Stimulated activated naive B cell treated with anti-CD40 and anti-IgM and Interleukin-4, amounts not matched to agents 10 μg/mL and 1 μg/mL and 100 μg/mL, for 72 hours (primary cell): ENCODE measurements around the gene CAMTA1.

Experiments
- ATAC-seq, 2 donors: fragments of 150-1000 bp; cut with Tn5 transposase; replicated peaks; 2 replicates each; pipeline ENCODE4 v1.10.0; 2021; ENCODE audit warnings: moderate library complexity in 1 of 2
- DNase-seq: peaks from one replicate; pipeline ENCODE4 v3.0.0; 2021
- H3K27ac Mint-ChIP-seq: one replicate; pipeline ENCODE4 v1.8.0; 2022; ENCODE audit warnings: mild to moderate bottlenecking, mixed read lengths
- H3K27me3 Mint-ChIP-seq, 2 donors: one replicate each; pipeline ENCODE4 v1.8.0; 2022; ENCODE audit warnings: mixed read lengths in 2 of 2
- H3K36me3 Mint-ChIP-seq, 2 donors: one replicate each; pipeline ENCODE4 v1.8.0; 2022; ENCODE audit warnings: mixed read lengths in 2 of 2, mild to moderate bottlenecking in 1 of 2
- H3K4me1 Mint-ChIP-seq, 2 donors: one replicate each; pipeline ENCODE4 v1.8.0; 2022; ENCODE audit warnings: mixed read lengths in 2 of 2, mild to moderate bottlenecking in 1 of 2
- H3K4me3 Mint-ChIP-seq, 2 donors: one replicate each; pipeline ENCODE4 v1.8.0; 2022; ENCODE audit warnings: mild to moderate bottlenecking in 2 of 2, mixed read lengths in 2 of 2, moderate library complexity in 1 of 2
- H3K9me3 Mint-ChIP-seq, 2 donors: one replicate each; pipeline ENCODE4 v1.8.0; 2022; ENCODE audit warnings: mixed read lengths in 2 of 2, mild to moderate bottlenecking in 1 of 2

CAMTA1 gene

GRCh38 chr1:7576946-7577657 is 791.8 kb downstream of the CAMTA1 start:
- Mint-ChIP-seq H3K27me3 (peaks cover 7 to 8% of the 10 kb centered on the region in 2 donors), H3K36me3 (no peaks in the 10 kb centered on the region), H3K4me3 (no peak overlapping the region), H3K4me1 (peaks cover 0 to 2% of the 10 kb centered on the region in 2 donors), H3K9me3 (peaks cover 0 to 5% of the 10 kb centered on the region in 2 donors), H3K27ac (no peak overlapping the region)
- ATAC-seq, result no peak
- no peak for DNase-seq

- no peak overlapping the region for H3K27ac Mint-ChIP-seq
- peaks cover 10 to 16% of the 10 kb centered on the region in 2 donors for H3K27me3 Mint-ChIP-seq
- H3K36me3 Mint-ChIP-seq, result no peaks in the 10 kb centered on the region
- H3K9me3 Mint-ChIP-seq, result peaks cover 0 to 5% of the 10 kb centered on the region in 2 donors
- DNase-seq (no peak), ATAC-seq (no peak)
- H3K4me3 Mint-ChIP-seq, result no peak overlapping the region
- peaks cover 0 to 2% of the 10 kb centered on the region in 2 donors for H3K4me1 Mint-ChIP-seq
Measured at GRCh38 chr1:7578206-7578605, 793.0 kb downstream of the CAMTA1 start.

GRCh38 chr1:7579016-7579415 is 793.8 kb downstream of the CAMTA1 start:
- no peaks in the 10 kb centered on the region for H3K36me3 Mint-ChIP-seq
- peaks cover 0 to 5% of the 10 kb centered on the region in 2 donors for H3K9me3 Mint-ChIP-seq
- peaks cover 0 to 2% of the 10 kb centered on the region in 2 donors for H3K4me1 Mint-ChIP-seq
- no peak overlapping the region for H3K27ac Mint-ChIP-seq
- H3K27me3 Mint-ChIP-seq, result peaks cover 10 to 17% of the 10 kb centered on the region in 2 donors
- DNase-seq (no peak), ATAC-seq (no peak)
- no peak overlapping the region for H3K4me3 Mint-ChIP-seq

- Mint-ChIP-seq H3K4me3 (no peak overlapping the region), H3K36me3 (no peaks in the 10 kb centered on the region), H3K27me3 (peaks cover 10 to 17% of the 10 kb centered on the region in 2 donors), H3K4me1 (peaks cover 0 to 2% of the 10 kb centered on the region in 2 donors), H3K27ac (no peak overlapping the region), H3K9me3 (peaks cover 0 to 5% of the 10 kb centered on the region in 2 donors)
- ATAC-seq (no peak), DNase-seq (no peak)
Measured at GRCh38 chr1:7579831-7580804, 794.9 kb downstream of the CAMTA1 start.

- Mint-ChIP-seq H3K27ac (no peak overlapping the region), H3K36me3 (no peaks in the 10 kb centered on the region), H3K4me3 (no peak overlapping the region), H3K27me3 (peaks cover 10% of the 10 kb centered on the region in 2 donors), H3K4me1 (peaks cover 0 to 2% of the 10 kb centered on the region in 2 donors), H3K9me3 (peaks cover 0 to 2% of the 10 kb centered on the region in 2 donors)
- ATAC-seq, result no peak
- DNase-seq, result no peak
Measured at GRCh38 chr1:7580923-7581753, 795.9 kb downstream of the CAMTA1 start.

- Mint-ChIP-seq H3K36me3 (no peaks in the 10 kb centered on the region), H3K9me3 (no peaks in the 10 kb centered on the region), H3K27ac (no peak overlapping the region), H3K4me1 (no peaks in the 10 kb centered on the region), H3K4me3 (no peak overlapping the region), H3K27me3 (peaks cover 10% of the 10 kb centered on the region in 2 donors)
- DNase-seq (no peak), ATAC-seq (no peak)
Measured at GRCh38 chr1:7581754-7582459, 796.7 kb downstream of the CAMTA1 start.

GRCh38 chr1:7582460-7582972 is 797.3 kb downstream of the CAMTA1 start:
- Mint-ChIP-seq H3K27ac (no peak overlapping the region), H3K36me3 (no peaks in the 10 kb centered on the region), H3K4me1 (no peaks in the 10 kb centered on the region), H3K27me3 (peaks cover 10% of the 10 kb centered on the region in 2 donors), H3K9me3 (no peaks in the 10 kb centered on the region), H3K4me3 (no peak overlapping the region)
- no peak for ATAC-seq
- no peak for DNase-seq

- H3K9me3 Mint-ChIP-seq, result no peaks in the 10 kb centered on the region
- ATAC-seq (no peak), DNase-seq (no peak)
- H3K27ac Mint-ChIP-seq, result no peak overlapping the region
- H3K27me3 Mint-ChIP-seq, result peaks cover 9 to 10% of the 10 kb centered on the region in 2 donors
- H3K4me3 Mint-ChIP-seq, result no peak overlapping the region
- no peaks in the 10 kb centered on the region for H3K36me3 Mint-ChIP-seq
- no peaks in the 10 kb centered on the region for H3K4me1 Mint-ChIP-seq
Measured at GRCh38 chr1:7583291-7584096, 798.2 kb downstream of the CAMTA1 start.

GRCh38 chr1:7584157-7584556 is 798.9 kb downstream of the CAMTA1 start:
- Mint-ChIP-seq H3K27me3 (peaks cover 4 to 10% of the 10 kb centered on the region in 2 donors), H3K4me3 (no peak overlapping the region), H3K36me3 (no peaks in the 10 kb centered on the region), H3K9me3 (no peaks in the 10 kb centered on the region), H3K4me1 (no peaks in the 10 kb centered on the region), H3K27ac (no peak overlapping the region)
- ATAC-seq (no peak), DNase-seq (no peak)

GRCh38 chr1:7584643-7585042 is 799.4 kb downstream of the CAMTA1 start:
- Mint-ChIP-seq H3K27ac (no peak overlapping the region), H3K9me3 (no peaks in the 10 kb centered on the region), H3K27me3 (peaks cover 4 to 10% of the 10 kb centered on the region in 2 donors), H3K36me3 (no peaks in the 10 kb centered on the region), H3K4me1 (no peaks in the 10 kb centered on the region), H3K4me3 (no peak overlapping the region)
- DNase-seq (no peak), ATAC-seq (no peak)

GRCh38 chr1:7585216-7585907 is 800.1 kb downstream of the CAMTA1 start:
- Mint-ChIP-seq H3K9me3 (no peaks in the 10 kb centered on the region), H3K27ac (no peak overlapping the region), H3K4me3 (no peak overlapping the region), H3K4me1 (no peaks in the 10 kb centered on the region), H3K27me3 (peaks cover 4 to 10% of the 10 kb centered on the region in 2 donors), H3K36me3 (no peaks in the 10 kb centered on the region)
- DNase-seq, result no peak
- ATAC-seq, result no peak
